Measurements from ENCODE around the gene SHTN1. TPM values are rescaled to one million over a fixed set of nuclear protein-coding genes. Genes with fewer than 3 reads are reported as not detected.

The SHTN1 gene
- 0.65 and 2.1 TPM in 2 replicates for total RNA-seq

GRCh38 chr10:117005026-117005526 is at the start of gene SHTN1:
Gene SHTN1 (minus strand): TSS chr10:117005187. CDS start chr10:117005079, 108 bp downstream.

GRCh38 chr10:116849248-116850057 is 155.5 kb downstream of the SHTN1 start, which contains the start of gene ENO4:
Gene ENO4 (plus strand): TSS chr10:116849499. CDS start chr10:116849567, 68 bp downstream.

Other genes with a start within 250 kb of the SHTN1 start
- under 0.01 TPM in 1 of 2 replicates, not detected in the other for gene ENO4, start 155.7 kb downstream of the SHTN1 start, total RNA-seq
- not detected in 2 replicates for gene VAX1, start 133.1 kb upstream of the SHTN1 start, total RNA-seq
- gene KCNK18, start 192.3 kb upstream of the SHTN1 start, total RNA-seq = not detected in 2 replicates
- gene SLC18A2, start 235.9 kb upstream of the SHTN1 start, total RNA-seq = under 0.01 TPM in 1 of 2 replicates, not detected in the other